Stimulated activated effector memory CD8-positive, alpha-beta T cell treated with anti-CD3 and anti-CD28 coated beads, Interleukin-12 subunit alpha, Interleukin-12 subunit beta, amount 100 ng/mL, for 72 hours (primary cell): ENCODE data around the gene IL7R.
A peak's percentile ranks its signal among the peaks of the same experiment; 100 is the strongest.

Experiments used
- ATAC-seq: fragments of 150-1000 bp; cut with Tn5 transposase; 2 replicates; pipeline ENCODE4 v1.10.0; 2021
- DNase-seq, 2 donors: peaks; one replicate each; pipeline ENCODE4 v3.0.0; 2021 to 2022; ENCODE audit warnings: low spot score in 2 of 2
- H3K27ac Mint-ChIP-seq: one replicate; pipeline ENCODE4 v1.8.0; 2022; ENCODE audit warnings: mild to moderate bottlenecking, mixed read lengths
- H3K36me3 Mint-ChIP-seq: one replicate; pipeline ENCODE4 v1.8.0; 2022; ENCODE audit warnings: mild to moderate bottlenecking, mixed read lengths
- H3K4me1 Mint-ChIP-seq: one replicate; pipeline ENCODE4 v1.8.0; 2022; ENCODE audit warnings: mixed read lengths
- H3K4me3 Mint-ChIP-seq: one replicate; pipeline ENCODE4 v1.8.0; 2022; ENCODE audit warnings: mild to moderate bottlenecking, mixed read lengths
- H3K9me3 Mint-ChIP-seq: one replicate; pipeline ENCODE4 v1.8.0; 2022; ENCODE audit warnings: mixed read lengths

IL7R gene

DNA sequence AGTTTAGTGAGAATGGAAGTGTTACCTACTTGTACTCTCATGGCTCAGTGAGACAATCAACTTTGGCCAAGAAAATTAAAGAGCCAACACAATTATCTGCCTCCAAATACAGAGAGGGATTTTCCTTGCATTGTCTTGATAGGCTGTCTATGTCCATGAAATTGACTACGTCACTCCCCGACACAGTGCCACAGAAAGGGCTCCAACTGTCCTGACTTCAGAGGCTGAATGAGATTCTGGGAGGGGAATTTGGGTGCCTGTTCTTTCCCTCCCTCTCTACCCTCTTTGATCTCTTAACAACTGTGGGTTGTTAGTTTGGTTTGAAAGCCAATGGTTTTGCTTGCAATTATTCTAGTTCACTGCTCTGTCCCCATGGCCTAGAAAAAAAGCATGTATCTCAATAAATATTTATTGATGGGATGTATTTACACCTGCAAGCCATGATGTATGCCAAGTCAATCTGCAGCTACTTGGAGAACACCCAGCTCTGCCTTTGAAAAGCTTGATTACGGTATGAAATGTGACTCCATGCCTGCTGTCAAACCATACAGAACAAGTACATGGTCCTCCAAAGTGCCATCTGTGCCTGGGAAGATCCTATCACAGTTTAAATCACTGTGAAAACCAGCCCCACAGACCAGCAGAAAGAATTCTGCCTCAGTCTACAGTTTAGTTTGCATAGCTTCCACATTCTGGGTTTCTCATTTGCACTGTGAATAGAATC, 44.4 kb downstream of the IL7R start:
- Mint-ChIP-seq H3K4me3 (peak overlapping the region; percentile 12), H3K36me3 (no peaks in the 10 kb centered on the region), H3K27ac (no peak overlapping the region), H3K9me3 (no peaks in the 10 kb centered on the region), H3K4me1 (peaks cover 68% of the 10 kb centered on the region)
- DNase-seq (no peak), ATAC-seq (no peak)

GRCh38 chr5:35902046-35902672, 45.5 kb downstream of the IL7R start:
- DNase-seq: no peak
- ATAC-seq: peak; percentile 73
- Mint-ChIP-seq H3K4me3 (peak overlapping the region; percentile 12), H3K4me1 (peaks cover 68% of the 10 kb centered on the region), H3K36me3 (no peaks in the 10 kb centered on the region), H3K9me3 (no peaks in the 10 kb centered on the region), H3K27ac (no peak overlapping the region)

GRCh38 chr5:35903631-35904203, 47.0 kb downstream of the IL7R start:
- peaks cover 75% of the 10 kb centered on the region for H3K4me1 Mint-ChIP-seq
- no peak for DNase-seq
- H3K9me3 Mint-ChIP-seq: no peaks in the 10 kb centered on the region
- ATAC-seq: peak; percentile 78
- no peak overlapping the region for H3K4me3 Mint-ChIP-seq
- peak overlapping the region; percentile 56 for H3K27ac Mint-ChIP-seq
- H3K36me3 Mint-ChIP-seq: no peaks in the 10 kb centered on the region

DNA sequence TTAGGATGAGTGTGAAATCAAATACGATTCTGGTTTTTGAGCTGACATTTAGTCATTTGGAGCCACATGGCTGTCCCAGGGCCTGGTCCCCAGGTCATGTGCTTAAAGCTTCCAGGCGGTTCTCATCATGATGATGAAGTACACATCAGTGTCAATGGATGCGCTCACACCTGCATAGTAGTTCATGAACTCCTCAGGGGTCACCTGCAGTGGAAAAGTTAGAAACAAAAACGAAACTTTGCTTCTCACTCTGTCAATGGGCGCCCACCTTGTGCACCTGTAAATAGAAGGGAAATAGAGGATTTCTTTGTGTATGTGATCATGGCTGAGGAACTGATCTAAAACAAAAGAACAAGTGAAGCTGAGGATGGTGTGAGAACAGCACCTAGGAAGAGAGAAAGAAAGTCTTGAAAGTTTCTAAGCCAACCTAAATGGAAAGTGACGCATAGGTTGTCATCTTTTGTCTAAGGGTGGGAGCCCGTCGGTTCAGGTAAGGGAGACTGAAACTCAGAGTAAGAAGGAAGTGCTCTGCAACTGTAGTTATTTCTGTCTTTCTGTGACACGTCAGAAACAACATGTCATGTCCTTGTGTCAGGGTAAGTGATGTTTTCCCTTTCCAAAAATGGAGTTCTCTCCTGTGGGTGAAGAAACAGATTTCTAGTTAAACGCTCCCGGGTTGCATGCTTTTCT, 47.9 kb downstream of the IL7R start:
- ATAC-seq (peak; percentile 79), DNase-seq (no peak)
- no peak overlapping the region for H3K4me3 Mint-ChIP-seq
- H3K27ac Mint-ChIP-seq: peak overlapping the region; percentile 56
- H3K9me3 Mint-ChIP-seq: no peaks in the 10 kb centered on the region
- peaks cover 72% of the 10 kb centered on the region for H3K4me1 Mint-ChIP-seq
- no peaks in the 10 kb centered on the region for H3K36me3 Mint-ChIP-seq

- ATAC-seq: no peak
- Mint-ChIP-seq H3K4me1 (peaks cover 44% of the 10 kb centered on the region), H3K36me3 (no peaks in the 10 kb centered on the region), H3K4me3 (no peak overlapping the region), H3K27ac (no peak overlapping the region), H3K9me3 (no peaks in the 10 kb centered on the region)
- no peak for DNase-seq
These were observed 51.5 kb downstream of the IL7R start for GRCh38 chr5:35908228-35908627.

DNA sequence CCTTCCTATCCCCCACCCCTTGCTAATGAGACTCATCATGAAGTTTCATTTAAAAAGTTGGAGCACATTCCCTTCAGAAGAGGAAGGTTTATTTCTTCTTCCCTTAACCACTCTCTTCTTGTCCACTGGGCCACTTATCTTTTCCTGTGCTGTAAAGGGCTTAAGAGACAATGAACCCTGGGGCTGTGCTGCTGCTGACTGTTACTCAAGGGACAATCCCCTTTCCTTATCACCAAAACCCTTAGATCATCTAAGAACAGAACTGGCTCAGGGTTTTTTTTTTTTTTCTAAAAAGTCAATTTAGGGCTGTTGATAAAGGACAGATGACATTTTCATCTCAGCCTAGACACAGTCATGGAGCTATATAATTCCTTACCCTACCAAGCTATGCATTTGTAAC, 52.1 kb downstream of the IL7R start:
- no peak overlapping the region for H3K4me3 Mint-ChIP-seq
- no peaks in the 10 kb centered on the region for H3K36me3 Mint-ChIP-seq
- ATAC-seq (no peak), DNase-seq (no peak)
- H3K27ac Mint-ChIP-seq: no peak overlapping the region
- H3K9me3 Mint-ChIP-seq: no peaks in the 10 kb centered on the region
- peaks cover 38% of the 10 kb centered on the region for H3K4me1 Mint-ChIP-seq

DNA sequence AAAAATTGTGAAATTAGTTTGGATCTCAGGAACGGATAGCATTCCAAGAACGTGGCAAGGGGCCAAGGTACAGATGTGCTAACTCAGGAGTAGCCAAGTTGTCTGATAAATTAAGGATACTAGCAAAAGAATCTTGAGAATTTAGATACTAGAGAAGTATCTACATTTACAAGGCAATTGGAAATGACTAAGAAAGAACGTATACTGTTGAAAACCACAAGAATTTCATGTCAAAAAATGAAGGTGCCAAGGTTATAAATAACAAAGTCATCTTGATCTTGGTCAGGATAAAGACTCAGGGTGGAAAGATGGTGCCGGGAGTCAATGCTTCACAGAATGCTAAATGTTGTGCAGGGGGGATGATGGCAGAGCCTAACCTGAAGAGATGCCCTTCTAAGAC, 62.5 kb downstream of the IL7R start:
- no peak for DNase-seq
- no peaks in the 10 kb centered on the region for H3K36me3 Mint-ChIP-seq
- H3K4me3 Mint-ChIP-seq: no peak overlapping the region
- peak; percentile 85 for ATAC-seq
- H3K4me1 Mint-ChIP-seq: peaks cover 35% of the 10 kb centered on the region
- H3K27ac Mint-ChIP-seq: no peak overlapping the region
- H3K9me3 Mint-ChIP-seq: peaks cover 5% of the 10 kb centered on the region

DNA sequence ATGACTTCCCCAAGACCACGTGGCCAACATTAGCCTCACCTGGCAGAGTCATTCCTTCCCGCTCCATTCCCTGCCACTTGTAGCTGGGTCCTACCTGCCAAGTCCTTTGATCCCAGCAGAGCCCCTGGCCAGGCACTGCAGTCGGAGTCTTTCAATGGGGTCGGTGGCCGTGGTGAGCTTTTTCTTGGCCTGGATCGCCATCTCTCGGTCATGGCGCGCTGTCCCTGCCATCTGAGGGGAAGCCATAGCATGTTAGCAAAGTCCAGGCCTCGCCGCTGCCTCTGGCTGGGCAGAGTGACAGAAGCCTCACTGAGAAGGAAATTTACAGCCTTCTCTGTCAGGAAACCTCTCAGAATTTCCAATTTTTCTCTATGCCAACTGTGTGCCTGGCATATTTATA, 64.2 kb downstream of the IL7R start:
- Mint-ChIP-seq H3K4me3 (no peak overlapping the region), H3K27ac (no peak overlapping the region), H3K9me3 (peaks cover 5% of the 10 kb centered on the region), H3K36me3 (no peaks in the 10 kb centered on the region), H3K4me1 (peaks cover 50% of the 10 kb centered on the region)
- ATAC-seq (no peak), DNase-seq (no peak)

- peaks cover 59% of the 10 kb centered on the region for H3K4me1 Mint-ChIP-seq
- peaks cover 5% of the 10 kb centered on the region for H3K9me3 Mint-ChIP-seq
- H3K4me3 Mint-ChIP-seq: no peak overlapping the region
- H3K27ac Mint-ChIP-seq: no peak overlapping the region
- H3K36me3 Mint-ChIP-seq: no peaks in the 10 kb centered on the region
- no peak for ATAC-seq
- DNase-seq: no peak
These were observed 65.2 kb downstream of the IL7R start for GRCh38 chr5:35921930-35922329.

DNA sequence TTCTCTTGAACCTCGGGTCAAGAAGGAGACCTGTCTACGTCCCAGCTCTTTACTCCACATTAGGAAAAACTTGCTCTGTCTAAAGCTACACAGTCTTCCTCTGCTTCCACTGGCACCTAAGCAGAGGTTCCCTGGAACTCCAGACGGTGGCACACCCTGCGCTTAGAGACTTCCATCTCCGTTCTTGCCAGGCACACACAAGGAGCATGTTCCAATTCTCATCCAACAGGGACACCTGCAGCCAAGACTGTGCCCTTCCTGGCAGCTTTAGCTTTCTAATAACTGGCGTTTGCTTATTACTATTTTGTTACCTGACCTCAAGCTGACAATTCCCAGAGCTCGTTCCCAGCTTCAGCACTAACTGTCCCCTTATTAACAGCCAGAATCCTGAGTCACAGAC, 65.8 kb downstream of the IL7R start:
- H3K27ac Mint-ChIP-seq: no peak overlapping the region
- H3K36me3 Mint-ChIP-seq: no peaks in the 10 kb centered on the region
- H3K9me3 Mint-ChIP-seq: peaks cover 5% of the 10 kb centered on the region
- DNase-seq (no peak), ATAC-seq (no peak)
- H3K4me1 Mint-ChIP-seq: peaks cover 59% of the 10 kb centered on the region
- no peak overlapping the region for H3K4me3 Mint-ChIP-seq

GRCh38 chr5:35924122-35924949, 67.6 kb downstream of the IL7R start:
- Mint-ChIP-seq H3K4me1 (peaks cover 56% of the 10 kb centered on the region), H3K27ac (peak overlapping the region; percentile 85), H3K4me3 (peak overlapping the region; percentile 75), H3K36me3 (no peaks in the 10 kb centered on the region), H3K9me3 (peaks cover 4% of the 10 kb centered on the region)
- DNase-seq: no peak
- peak; percentile 43 for ATAC-seq

- H3K9me3 Mint-ChIP-seq: no peaks in the 10 kb centered on the region
- no peaks in the 10 kb centered on the region for H3K36me3 Mint-ChIP-seq
- DNase-seq (peak; percentile 65 to 85), ATAC-seq (peak; percentile 91)
- H3K4me1 Mint-ChIP-seq: peaks cover 48% of the 10 kb centered on the region
- H3K4me3 Mint-ChIP-seq: peak overlapping the region; percentile 75
- H3K27ac Mint-ChIP-seq: peak overlapping the region; percentile 85
These were observed 68.4 kb downstream of the IL7R start for GRCh38 chr5:35924950-35925722.

GRCh38 chr5:35926389-35927051, 69.8 kb downstream of the IL7R start:
- ATAC-seq (peak; percentile 57), DNase-seq (peak; percentile 58 to 86)
- Mint-ChIP-seq H3K36me3 (no peaks in the 10 kb centered on the region), H3K9me3 (no peaks in the 10 kb centered on the region), H3K4me1 (peaks cover 42% of the 10 kb centered on the region), H3K4me3 (peak overlapping the region; percentile 75), H3K27ac (no peak overlapping the region)
